NCI-H446 (cell line): ENCODE measurements around the gene CTPS1.

Experiments
- DNase-seq, 2 experiments: peaks; one replicate each; lab custom pipeline; 2025; lab: John Stamatoyannopoulos, UW

CTPS1 gene

DNA sequence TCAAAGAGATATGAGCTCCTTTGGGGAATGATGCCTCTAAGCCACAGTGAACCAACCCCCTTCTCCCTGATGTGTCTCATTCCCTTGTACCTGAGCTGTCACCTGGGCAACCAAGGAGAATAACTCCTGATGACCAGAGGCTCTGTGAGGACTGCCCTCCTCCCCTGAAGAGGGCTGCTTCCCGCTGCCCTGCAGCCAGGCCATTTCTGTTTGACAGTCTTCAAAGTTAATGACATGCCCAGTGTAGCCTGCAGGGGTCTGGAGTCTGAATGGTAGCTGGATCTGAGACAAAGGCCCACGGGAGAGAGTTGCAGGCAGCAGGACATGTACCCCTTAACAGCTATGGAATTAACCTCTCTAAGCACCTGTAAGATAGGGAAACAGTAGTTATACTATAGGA lies 45.5 kb downstream of the CTPS1 start:
- no peak for DNase-seq

DNA sequence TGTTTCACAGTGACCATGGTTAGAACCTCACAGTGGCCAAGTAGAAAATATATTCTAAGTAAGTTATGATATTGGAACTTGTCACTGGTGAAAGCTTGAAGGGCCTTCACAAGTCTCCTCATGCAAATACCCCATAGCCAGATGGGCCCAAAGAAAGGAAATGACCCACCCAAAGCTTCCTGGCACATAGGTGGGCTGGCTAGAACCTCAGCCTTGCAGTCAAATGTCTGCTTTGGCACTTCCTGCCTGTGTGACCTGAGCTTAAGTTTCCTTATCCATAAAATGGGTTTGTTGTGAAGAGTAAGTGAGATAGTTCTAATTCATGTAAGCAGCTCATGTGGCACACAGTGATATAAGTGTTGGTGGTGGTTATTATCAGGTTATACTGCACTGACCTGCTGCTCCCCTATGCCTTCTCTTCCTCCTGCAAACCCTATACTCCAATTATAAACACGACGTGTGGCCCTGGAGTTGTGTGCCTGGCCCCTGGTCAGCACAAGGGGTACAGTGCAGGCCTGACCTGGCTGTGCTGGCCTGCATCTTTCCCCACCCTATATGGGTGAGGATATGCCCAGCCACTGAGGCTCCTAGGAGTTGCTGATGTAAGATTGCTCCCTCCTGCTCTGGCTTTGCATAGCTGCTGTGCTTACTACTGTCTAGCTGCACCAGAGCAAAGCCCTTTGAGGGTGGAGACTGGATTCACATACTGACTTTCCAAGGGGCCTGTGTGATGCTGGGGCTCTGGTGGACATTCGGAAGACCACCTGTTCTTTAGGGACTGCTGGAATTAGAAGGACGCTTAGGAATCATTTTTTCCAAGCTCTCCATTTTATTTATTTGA lies 46.7 kb downstream of the CTPS1 start:
- no peak for DNase-seq

DNA sequence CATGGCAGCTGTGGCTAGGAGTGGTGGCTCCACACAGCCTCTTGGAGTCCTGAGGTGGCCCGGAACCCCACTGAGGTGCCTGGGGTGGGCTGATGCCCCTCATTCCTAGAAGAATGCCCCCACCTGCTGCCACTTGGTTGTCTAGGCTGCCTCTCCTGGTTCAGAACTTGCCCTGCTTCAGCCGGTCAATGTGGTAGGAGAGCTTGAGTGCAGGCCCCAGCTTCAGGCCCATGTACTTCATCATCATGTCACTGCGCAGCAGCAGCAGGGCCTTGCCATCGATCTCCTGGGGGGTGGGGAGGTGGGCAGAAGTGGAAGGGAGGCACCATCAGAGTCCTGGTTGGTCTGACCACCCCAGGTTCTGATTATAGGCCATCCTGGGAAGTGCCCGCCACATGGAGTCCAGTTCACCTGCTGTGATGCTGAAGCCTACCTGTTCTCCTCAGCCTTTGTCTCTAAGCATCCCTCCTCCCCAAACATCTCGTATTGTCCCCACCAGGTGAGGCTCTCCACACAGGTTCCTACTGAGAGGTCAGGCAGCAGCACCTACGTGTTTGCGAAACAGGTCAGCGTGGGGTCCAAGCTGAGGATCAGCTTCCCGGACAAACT lies 48.6 kb downstream of the CTPS1 start:
- no peak for DNase-seq

DNA sequence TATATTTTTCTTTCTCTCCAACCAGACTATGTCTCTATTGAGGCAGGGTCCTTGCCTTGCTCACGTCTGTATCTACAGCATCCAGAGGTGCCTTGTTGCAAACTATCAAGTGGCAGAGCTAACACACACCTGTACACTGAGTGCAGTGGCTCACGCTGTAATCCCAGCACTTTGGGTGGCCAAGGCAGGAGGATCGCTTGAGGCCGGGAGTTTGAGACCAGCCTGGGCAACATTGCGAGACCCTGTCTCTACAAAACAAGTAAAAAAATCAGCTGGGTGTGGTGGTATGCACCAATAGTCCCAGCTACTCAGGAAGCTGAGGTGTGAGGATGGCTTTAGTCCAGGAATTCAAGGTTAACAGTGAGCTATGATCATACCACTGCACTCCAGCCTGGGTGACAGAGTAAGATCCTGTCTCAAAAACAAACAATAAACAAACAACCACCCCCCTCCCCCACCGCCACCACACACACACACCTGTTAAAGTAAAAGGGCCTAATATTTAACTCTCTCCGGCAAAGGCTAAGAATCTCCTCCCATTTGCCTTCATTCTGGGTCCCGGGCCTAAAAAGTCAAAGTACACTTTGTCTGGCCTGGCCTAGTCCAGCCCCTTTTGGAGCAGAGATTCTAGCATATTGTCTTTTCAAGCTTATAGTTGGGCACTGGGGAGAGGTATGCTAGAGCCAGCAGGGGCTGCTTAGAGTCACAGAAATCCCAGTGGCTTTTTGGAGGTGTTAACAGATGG lies 51.5 kb downstream of the CTPS1 start:
- DNase-seq = no peak

DNA sequence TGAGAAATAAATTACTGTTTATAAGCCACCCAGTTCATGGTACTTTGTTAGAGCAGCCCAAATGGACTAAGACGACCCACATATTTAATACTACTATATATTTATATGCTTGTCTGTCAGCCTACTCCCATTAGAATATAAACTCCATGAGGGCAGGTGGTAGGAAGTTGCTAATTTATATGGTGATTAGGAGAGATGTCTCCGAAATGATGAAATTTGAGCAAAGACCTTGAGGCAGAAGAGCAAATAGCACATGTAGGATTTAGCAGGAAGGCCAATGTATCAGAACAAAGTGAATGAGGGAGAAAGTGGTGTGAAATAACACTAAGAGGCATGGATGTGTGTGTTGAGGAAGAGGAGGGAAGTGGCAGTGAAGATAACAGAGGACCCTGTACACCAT lies 52.7 kb downstream of the CTPS1 start:
- no peak for DNase-seq

DNA sequence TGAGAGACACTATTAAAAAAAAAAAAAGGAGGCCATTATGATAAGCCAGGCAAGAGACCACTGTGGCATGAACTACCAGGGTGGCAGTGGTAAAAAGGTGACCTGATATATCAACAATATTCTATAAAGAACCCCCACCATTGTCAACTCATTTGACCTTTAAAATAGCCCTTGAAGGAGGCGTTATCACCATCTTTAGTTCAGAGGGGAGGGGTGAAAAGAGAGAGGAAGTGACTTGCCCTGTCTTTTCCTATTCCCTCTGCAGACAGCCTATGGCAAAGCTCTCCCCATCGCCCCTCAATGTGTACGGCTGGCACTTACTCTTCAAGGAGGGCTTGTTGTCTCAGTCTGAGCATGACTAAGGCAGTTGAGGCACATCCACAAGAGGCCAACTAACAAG lies 53.8 kb downstream of the CTPS1 start:
- no peak for DNase-seq

DNA sequence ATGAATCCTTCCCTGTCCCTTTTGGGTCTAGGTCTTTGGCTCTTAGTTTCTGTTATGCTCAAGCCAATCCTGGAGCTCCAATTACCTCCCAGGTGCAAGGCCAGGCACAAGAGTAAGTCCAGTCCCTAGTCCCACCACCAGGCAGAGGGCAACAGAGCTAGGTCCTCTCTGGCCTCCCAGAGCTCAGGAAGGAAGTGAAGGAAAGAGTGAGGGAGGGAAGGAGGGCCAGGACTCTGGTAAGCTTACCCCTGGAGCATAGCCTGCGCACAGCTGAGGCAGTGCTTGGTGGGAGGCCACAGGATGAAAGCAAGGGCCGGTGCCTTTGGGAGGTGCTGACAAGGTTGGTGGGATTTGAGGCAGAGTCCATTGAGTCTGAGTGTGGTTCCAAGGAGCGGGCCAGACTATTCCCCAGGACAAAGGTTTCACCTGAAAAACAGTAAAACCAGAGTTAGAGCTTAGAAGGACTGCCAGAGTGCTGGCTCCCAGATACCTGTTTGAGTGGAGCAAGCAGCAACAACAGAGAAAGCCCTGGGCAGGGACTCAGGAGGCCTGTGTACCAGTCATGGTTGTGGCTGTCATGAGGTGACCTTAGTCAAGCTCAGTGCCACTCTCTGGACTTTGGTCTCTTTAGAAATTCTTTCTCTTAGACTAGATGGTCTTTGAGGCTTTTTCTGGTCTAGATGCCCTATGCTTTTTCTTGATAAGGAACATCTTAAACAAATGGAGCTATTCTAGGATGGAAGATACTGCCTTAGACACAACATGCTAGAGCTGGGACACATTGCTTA lies 57.8 kb downstream of the CTPS1 start:
- DNase-seq = no peak

DNA sequence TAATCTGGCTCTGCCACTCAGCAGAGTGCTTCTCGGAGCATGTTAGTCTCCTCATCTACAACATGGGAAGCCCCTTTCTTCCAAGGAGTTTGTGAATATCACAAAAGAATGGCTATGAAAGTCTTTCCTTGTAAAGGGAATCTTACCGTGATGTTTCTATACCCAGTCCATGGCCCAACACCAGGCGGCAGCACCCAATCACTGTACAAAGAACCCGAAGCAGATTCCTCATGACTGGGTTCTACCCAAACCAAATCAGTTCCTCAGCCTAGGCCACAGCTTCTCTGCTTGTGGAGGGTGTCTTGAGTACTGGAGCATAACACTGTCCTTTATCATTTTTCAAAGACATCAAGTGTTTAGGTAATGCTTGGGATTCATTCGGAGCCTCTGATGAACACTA lies 58.6 kb downstream of the CTPS1 start:
- no peak for DNase-seq

DNA sequence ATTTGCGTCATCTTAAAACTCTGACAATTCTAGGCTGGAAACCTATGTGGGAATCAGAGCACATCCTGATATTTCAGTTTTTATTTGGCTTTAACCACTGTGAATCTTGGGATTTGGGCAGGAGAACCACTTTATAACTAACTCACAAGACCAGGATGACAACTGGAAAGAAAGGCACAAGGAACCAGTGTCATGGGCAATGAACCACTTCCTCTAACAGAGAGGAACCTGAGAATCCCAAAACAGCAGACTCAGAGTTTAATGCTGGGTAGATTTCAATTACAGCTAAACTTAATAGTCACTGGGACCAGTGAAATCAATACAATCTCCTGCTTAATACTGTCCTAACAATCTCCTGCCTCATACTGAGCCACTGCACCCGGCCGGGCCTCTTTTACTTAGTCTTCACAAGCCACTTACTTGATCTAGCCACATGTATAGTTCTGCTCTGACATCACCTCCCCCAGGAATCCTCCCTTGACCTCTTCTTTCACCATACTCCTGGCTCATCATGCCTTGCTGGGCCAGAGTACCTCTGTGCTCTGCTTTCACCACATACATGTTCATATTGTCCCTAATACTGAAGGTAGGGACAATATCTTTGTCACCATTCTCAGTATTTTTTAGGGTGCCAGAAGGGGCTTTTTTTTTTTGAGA lies 62.2 kb downstream of the CTPS1 start:
- no peak for DNase-seq

DNA sequence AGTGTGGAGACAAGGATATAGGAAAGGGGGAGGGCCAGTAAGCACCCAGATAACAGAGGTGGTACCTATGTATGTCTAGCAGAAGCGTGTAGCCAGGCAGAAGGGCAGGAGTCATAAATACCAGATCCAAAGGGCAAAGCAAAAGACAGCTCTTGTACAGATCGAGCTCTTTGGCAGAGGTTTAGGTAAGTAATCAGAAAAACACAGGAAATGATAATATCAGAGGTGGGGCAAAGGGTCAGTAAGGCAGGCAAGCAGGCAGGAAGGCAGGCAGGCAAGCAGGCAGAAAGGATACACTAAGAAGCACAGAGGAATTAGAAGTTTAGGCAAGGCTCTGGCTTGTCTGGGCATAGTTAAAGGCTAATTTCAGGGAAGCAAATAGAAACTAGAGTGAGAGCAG lies 64.7 kb downstream of the CTPS1 start:
- no peak for DNase-seq

DNA sequence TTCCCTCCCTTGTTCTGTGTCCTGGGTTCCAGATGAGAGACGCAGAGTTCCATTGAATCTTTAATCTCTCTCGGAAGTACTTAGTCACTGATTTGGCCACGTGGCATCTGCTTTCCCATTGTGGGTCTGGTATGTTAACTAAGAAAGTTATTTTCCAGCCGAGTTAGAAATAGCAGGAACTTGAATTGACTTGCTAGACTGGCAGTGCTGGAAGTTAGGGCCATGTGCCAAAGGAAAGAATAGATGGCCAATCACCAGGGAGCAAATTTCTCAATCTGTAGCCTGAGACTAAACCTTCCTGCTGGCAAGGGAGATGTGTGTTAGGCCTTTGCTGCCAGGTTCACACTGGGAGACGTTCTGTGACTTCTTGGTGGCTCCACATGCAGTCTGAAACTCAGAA lies 66.2 kb downstream of the CTPS1 start:
- peak; percentile 38 to 89 for DNase-seq

DNA sequence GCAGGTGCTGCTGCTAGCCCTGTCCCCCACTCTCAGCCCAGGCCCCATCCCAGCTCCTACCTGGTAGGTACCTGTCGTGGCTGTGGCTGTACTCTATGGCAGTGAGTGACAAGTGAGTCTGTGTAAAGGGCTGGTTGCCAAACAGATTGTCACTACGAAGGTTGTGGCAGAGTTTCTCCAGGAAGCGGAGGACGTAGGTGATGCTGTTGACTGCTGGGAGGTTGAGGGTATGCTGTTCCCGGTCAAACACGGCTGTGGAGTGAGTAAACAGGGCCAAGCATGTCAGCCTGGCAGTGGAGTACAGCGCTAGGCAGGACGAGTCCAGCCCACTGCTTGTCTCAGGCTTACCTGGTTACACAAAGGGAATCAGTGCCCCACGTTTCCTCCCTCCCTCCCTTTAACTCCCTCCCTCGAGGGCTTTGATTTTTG lies 66.9 kb downstream of the CTPS1 start:
- no peak for DNase-seq

DNA sequence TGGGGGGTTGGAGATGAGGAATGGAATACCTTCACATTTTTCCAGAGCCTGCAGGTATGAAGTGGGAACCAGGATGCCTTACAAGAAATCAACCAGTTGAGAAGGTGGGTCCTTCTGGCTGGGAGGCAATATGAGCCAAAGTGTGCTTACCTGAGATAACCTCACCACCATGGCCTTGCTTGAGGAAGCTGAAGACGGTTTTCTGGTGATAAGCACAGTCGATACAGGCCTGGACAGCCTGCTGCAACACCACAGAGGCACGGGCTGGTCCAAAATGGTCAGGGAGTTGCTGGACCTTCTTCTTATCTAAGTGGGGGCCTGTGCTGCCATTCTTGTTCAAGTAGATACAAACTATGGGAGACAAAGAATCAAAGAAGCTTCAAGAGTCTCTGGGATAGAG lies 69.0 kb downstream of the CTPS1 start:
- no peak for DNase-seq

DNA sequence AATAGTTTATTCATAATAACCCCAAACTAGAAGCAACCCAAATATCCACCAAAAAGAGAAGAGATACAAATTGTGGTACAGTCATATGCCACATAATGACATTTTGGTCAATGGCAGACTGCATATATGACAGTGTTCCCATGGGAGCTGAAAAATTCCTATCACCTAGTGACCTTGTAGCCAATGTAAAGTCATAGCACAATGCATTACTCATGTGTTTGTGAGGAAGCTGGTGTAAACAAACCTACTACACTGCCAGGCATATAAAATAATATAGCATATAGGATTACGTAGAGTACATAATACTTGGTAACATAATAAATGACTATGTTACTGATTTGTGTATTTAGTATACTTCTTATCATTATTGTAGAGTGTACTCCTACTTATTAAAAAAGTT lies 71.5 kb downstream of the CTPS1 start:
- no peak for DNase-seq

DNA sequence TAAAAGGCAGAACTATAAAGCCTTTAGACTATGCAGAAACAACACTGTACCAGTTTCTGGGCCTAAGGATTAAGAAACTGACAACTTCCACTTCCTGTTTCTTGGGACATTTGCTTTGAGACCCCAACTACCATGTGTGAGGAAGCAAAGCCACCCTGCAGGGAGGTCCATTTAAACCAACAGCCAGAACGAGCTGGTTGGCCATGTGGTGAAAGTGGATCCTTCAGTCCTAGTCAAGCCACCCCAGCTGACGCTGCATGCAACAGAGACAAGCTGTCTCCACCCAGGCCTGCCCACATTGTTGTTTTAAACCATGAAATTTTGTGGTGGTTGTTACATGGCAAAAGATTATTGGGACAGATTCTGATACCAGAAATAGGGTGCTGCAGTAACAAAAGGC lies 73.8 kb downstream of the CTPS1 start:
- no peak for DNase-seq

DNA sequence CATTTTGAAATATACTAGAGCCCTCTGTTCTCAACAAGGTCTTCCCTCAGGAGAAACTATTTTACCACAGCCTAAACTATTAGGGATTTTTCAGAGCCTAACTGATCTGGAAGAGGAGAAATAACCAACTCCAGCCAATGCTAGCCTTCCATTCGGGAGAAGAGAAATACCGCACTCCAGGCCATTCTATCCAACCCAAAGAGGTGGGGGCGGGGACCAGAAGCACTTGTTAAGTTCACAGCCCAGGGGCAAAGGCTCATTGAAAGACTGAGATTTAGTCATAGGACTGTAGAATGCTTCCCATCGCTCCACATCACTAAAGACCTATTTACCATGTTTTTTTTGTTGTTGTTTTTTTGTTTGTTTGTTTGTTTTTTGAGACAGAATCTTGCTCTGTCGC lies 77.4 kb downstream of the CTPS1 start:
- DNase-seq = no peak
